PFSK-1 (cell line): ENCODE results near the gene TMEM132A.

Experiments used
- POLR2AphosphoS5 ChIP-seq: IDR thresholded peaks from 2 replicates; pipeline ENCODE4 v1.6.1; 2012; ENCODE audit warnings: low read depth, mild to moderate bottlenecking, control low read depth, low read length, moderate library complexity
- SIN3A ChIP-seq: IDR thresholded peaks from 2 replicates; pipeline ENCODE4 v1.6.1; 2012; ENCODE audit warnings: mild to moderate bottlenecking, low read length, moderate library complexity, borderline replicate concordance; ENCODE audit not compliant: insufficient read depth
- TAF1 ChIP-seq: IDR thresholded peaks from 2 replicates; pipeline ENCODE4 v1.6.1; 2012; ENCODE audit warnings: low read length, control low read depth, borderline replicate concordance; ENCODE audit not compliant: insufficient read depth

- TF ChIP-seq TAF1, result no peak
- TF ChIP-seq SIN3A, result no peak
- no peak for TF ChIP-seq POLR2AphosphoS5
These were observed 32.9 kb downstream of the TMEM132A start for GRCh38 chr11:60957188-60957587.
